Mammary epithelial cell (primary cell): Measurements from ENCODE around the gene FMN1.

ENCODE experiments used
- EZH2 ChIP-seq: IDR thresholded peaks from 2 replicates; pipeline ENCODE4 v1.6.1; 2012; ENCODE audit warnings: low read length, inconsistent platforms, borderline replicate concordance
- TF ChIP-seq, protein P1 (sequence below), 2 donors: IDR thresholded peaks in 1 of 2; conservative IDR thresholded peaks in 1 of 2; 2 replicates each; pipeline ENCODE4 v1.5.1; 2011 to 2012; ENCODE audit warnings: inconsistent platforms in 2 of 2, low read length in 2 of 2, mild to moderate bottlenecking in 2 of 2, control low read depth in 1 of 2, low read depth in 1 of 2; ENCODE audit not compliant: insufficient read depth in 1 of 2; ENCODE audit errors: extremely low read depth in 1 of 2

DNA sequence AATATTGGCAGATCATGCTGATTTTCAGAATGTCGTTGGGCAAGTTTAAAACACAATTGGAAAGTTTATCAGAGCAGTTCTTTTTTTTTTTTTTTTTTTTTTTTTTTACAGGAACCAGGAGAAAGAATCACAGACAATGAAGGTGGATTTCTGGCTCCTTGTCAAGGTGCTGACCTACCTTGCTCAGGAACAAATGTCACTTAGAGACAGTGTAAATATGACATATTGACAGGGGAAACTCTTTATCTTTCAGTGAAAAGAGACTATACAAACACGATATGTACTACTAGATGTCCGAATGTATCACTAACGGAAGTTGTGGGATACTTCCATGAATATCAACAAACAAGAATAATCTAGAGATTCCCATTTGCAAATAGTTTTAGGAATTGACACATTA is 237.3 kb downstream of the FMN1 start:
- TF ChIP-seq, protein P1, sequence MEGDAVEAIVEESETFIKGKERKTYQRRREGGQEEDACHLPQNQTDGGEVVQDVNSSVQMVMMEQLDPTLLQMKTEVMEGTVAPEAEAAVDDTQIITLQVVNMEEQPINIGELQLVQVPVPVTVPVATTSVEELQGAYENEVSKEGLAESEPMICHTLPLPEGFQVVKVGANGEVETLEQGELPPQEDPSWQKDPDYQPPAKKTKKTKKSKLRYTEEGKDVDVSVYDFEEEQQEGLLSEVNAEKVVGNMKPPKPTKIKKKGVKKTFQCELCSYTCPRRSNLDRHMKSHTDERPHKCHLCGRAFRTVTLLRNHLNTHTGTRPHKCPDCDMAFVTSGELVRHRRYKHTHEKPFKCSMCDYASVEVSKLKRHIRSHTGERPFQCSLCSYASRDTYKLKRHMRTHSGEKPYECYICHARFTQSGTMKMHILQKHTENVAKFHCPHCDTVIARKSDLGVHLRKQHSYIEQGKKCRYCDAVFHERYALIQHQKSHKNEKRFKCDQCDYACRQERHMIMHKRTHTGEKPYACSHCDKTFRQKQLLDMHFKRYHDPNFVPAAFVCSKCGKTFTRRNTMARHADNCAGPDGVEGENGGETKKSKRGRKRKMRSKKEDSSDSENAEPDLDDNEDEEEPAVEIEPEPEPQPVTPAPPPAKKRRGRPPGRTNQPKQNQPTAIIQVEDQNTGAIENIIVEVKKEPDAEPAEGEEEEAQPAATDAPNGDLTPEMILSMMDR (conservative IDR thresholded peaks at IDR 0.05 in 1 of 2, IDR thresholded peaks at IDR 0.05 in 1 of 2; ENCODE audit: extremely low read depth in 1 of 2, insufficient read depth in 1 of 2, low read depth in 1 of 2, low read length in 2 of 2), result no peak
- TF ChIP-seq EZH2, result no peak
